PC-9 (cell line): Measurements from ENCODE around the gene ACTR8. TPM values are rescaled to one million over a fixed set of nuclear protein-coding genes. Genes with fewer than 3 reads are reported as not detected.

Experiments used
- BruUV-seq: library from RNA; stranded (reverse); fragments of 400-500 nt; replicated peaks from 2 replicates; lab custom pipeline; 2021; lab: Mats Ljungman, UMichigan
- CTCF ChIA-PET: fragments of 300-600 bp; sonication (Branson Sonifier 250); formaldehyde crosslinking; loops from one replicate; lab custom pipeline; 2022; ENCODE audit warnings: antibody characterized with exemption; lab: Charles Lee
- POLR2A ChIA-PET: fragments of 300-600 bp; sonication (Branson Sonifier 250); formaldehyde crosslinking; loops from one replicate; lab custom pipeline; 2022; ENCODE audit warnings: antibody characterized with exemption; ENCODE audit not compliant: unreplicated experiment; lab: Charles Lee
- DNase-seq, 2 experiments: peaks; one replicate each; pipeline versions ENCODE4 v3.0.0 to v3.0.0-alpha.2; 2015 to 2022; ENCODE audit warnings: mixed read lengths in 1 of 2
- H2AFZ ChIP-seq: fragments of 200-600 bp; sonication (generic); 2 replicates; pipeline ENCODE4 v1.8.1; 2017; ENCODE audit warnings: antibody characterized with exemption
- H3F3A ChIP-seq: fragments of 200-600 bp; sonication (generic); 2 replicates; pipeline ENCODE4 v1.8.1; 2017; ENCODE audit warnings: antibody characterized with exemption, mild to moderate bottlenecking, low read depth; ENCODE audit not compliant: insufficient read depth
- H3K27ac ChIP-seq: fragments of 200-600 bp; sonication (generic); 2 replicates; pipeline ENCODE4 v1.6.1; 2016; ENCODE audit warnings: mixed run types
- H3K27me3 ChIP-seq: fragments of 200-600 bp; sonication (generic); 2 replicates; pipeline ENCODE4 v1.6.1; 2016; ENCODE audit warnings: low read depth, mixed run types; ENCODE audit not compliant: insufficient read depth
- H3K36me3 ChIP-seq: fragments of 200-600 bp; sonication (generic); 2 replicates; pipeline ENCODE4 v1.6.1; 2016; ENCODE audit warnings: low read depth, mixed run types
- H3K4me1 ChIP-seq: fragments of 200-600 bp; sonication (generic); replicated peaks from 2 replicates; pipeline ENCODE4 v1.6.1; 2016; ENCODE audit warnings: mixed run types; ENCODE audit not compliant: insufficient read depth
- H3K4me2 ChIP-seq: fragments of 200-600 bp; sonication (generic); 2 replicates; pipeline ENCODE4 v1.6.1; 2017; ENCODE audit warnings: mixed run types
- H3K4me3 ChIP-seq: fragments of 200-600 bp; sonication (generic); 2 replicates; pipeline ENCODE4 v1.6.1; 2016; ENCODE audit warnings: mixed run types
- H3K79me2 ChIP-seq: fragments of 200-600 bp; sonication (generic); 2 replicates; pipeline ENCODE4 v1.6.1; 2017; ENCODE audit warnings: low read depth, mixed run types
- H3K9me2 ChIP-seq: fragments of 200-600 bp; sonication (generic); 2 replicates; pipeline ENCODE4 v1.8.1; 2017; ENCODE audit warnings: mild to moderate bottlenecking; ENCODE audit not compliant: insufficient read depth
- H3K9me3 ChIP-seq: fragments of 200-600 bp; sonication (generic); 2 replicates; pipeline ENCODE4 v1.8.1; 2016; ENCODE audit warnings: low read depth; ENCODE audit not compliant: insufficient read depth
- H4K20me1 ChIP-seq: fragments of 200-600 bp; sonication (generic); 2 replicates; pipeline ENCODE4 v1.8.1; 2017; ENCODE audit not compliant: insufficient read depth
- EZH2 ChIP-seq: fragments of 200-600 bp; sonication (generic); IDR thresholded peaks from 2 replicates; pipeline ENCODE4 v1.8.0; 2017; ENCODE audit warnings: antibody characterized with exemption, low read depth
- intact Hi-C: fragments of 100-400 bp; cut with micrococcal nuclease; formaldehyde crosslinking; loops from one replicate; pipeline ENCODE4 v1.10.0; 2022; ENCODE audit not compliant: unreplicated experiment
- total RNA-seq: library from RNA; stranded (reverse); gene quantifications from 2 replicates; pipeline ENCODE4 v1.2.3, GENCODE V29; 2021
- TF ChIP-seq, protein P1 (sequence below): fragments of 200-600 bp; sonication (generic); conservative IDR thresholded peaks from 2 replicates; pipeline ENCODE4 v1.6.1; 2017; ENCODE audit warnings: mixed run types, antibody characterized with exemption, mild to moderate bottlenecking, moderate library complexity

Gene ACTR8
- total RNA-seq, 1 experiment from 2014 or later, result 25.5 TPM

DNA sequence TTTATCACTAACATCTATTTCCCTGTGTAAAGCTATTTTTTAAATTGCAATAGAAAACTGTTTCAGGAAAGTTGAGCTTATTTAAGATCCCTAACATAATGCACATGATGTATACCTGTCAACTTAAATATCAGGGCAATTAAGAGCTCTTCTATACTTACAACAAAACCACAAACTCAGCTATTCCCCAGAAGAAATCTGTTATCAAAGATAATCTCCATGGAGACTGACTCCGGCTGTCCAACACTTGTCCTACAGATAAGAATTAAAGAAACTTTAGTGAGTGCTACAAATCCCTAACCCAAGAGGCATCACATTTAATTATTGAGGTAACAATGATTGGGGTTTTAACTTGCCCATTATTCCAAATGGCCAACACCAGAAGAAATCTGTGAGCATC, 6.3 kb upstream of the ACTR8 start:
- ChIA-PET POLR2A (no interaction called here), CTCF (no interaction called here)
- BruUV-seq, result no TSS peak

DNA sequence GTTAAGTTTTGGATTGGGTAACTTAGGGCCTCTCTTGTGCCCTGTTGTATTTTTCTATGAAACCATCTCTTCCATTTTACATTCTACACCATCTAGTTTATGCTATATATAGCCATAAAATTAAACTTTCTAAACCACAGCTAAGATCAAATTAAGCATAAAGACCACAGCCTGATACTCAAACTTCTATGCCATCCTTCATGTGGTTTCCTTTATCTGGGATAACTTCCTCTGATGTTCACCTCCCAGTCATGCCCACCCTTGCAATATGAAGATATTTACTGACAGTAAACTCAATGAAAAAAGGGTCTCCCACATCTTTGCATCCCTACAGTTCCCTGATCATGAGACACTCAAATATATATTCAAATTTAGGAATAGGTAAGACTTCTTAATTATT, 5.5 kb upstream of the ACTR8 start:
- H3K27me3 ChIP-seq, result no peaks in the 10 kb centered on the region
- H2AFZ ChIP-seq, result no peak overlapping the region
- intact Hi-C loops, result no loop called here
- no peak overlapping the region for H3K27ac ChIP-seq
- 0 out of 2 replicates have a peak, but pooled peaks cover 8% of the 10 kb centered on the region for H3K36me3 ChIP-seq
- ChIA-PET CTCF (no interaction called here), POLR2A (no interaction called here)
- peaks cover 5% of the 10 kb centered on the region; the same call in 1 of the 2 replicates for H3F3A ChIP-seq
- no peak for DNase-seq
- H3K79me2 ChIP-seq, result peaks cover 28% of the 10 kb centered on the region
- no peaks in the 10 kb centered on the region; the same call in 1 of the 2 replicates for H4K20me1 ChIP-seq
- H3K9me3 ChIP-seq, result no peaks in the 10 kb centered on the region
- H3K9me2 ChIP-seq, result no peaks in the 10 kb centered on the region
- H3K4me3 ChIP-seq, result no peak overlapping the region
- H3K4me1 ChIP-seq, result peaks cover 10% of the 10 kb centered on the region
- TF ChIP-seq EZH2, result no peak
- TF ChIP-seq, protein P1, sequence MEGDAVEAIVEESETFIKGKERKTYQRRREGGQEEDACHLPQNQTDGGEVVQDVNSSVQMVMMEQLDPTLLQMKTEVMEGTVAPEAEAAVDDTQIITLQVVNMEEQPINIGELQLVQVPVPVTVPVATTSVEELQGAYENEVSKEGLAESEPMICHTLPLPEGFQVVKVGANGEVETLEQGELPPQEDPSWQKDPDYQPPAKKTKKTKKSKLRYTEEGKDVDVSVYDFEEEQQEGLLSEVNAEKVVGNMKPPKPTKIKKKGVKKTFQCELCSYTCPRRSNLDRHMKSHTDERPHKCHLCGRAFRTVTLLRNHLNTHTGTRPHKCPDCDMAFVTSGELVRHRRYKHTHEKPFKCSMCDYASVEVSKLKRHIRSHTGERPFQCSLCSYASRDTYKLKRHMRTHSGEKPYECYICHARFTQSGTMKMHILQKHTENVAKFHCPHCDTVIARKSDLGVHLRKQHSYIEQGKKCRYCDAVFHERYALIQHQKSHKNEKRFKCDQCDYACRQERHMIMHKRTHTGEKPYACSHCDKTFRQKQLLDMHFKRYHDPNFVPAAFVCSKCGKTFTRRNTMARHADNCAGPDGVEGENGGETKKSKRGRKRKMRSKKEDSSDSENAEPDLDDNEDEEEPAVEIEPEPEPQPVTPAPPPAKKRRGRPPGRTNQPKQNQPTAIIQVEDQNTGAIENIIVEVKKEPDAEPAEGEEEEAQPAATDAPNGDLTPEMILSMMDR, result no peak
- no peak overlapping the region for H3K4me2 ChIP-seq
- no TSS peak for BruUV-seq

More for the DNA sequence above, 6.3 kb upstream of the ACTR8 start:
- Histone ChIP-seq H3K27me3 (no peaks in the 10 kb centered on the region), H3K79me2 (peaks cover 28% of the 10 kb centered on the region), H3K9me3 (no peaks in the 10 kb centered on the region), H3K36me3 (0 out of 2 replicates have a peak, but pooled peaks cover 8% of the 10 kb centered on the region), H3K27ac (no peak overlapping the region), H3K4me1 (peaks cover 10% of the 10 kb centered on the region), H3F3A (peaks cover 6% of the 10 kb centered on the region; the same call in 1 of the 2 replicates), H4K20me1 (no peaks in the 10 kb centered on the region; the same call in 1 of the 2 replicates), H3K4me3 (no peak overlapping the region), H3K4me2 (no peak overlapping the region), H2AFZ (no peak overlapping the region), H3K9me2 (no peaks in the 10 kb centered on the region)
- no peak for TF ChIP-seq EZH2
- TF ChIP-seq, protein P1, result no peak
- intact Hi-C loops, result no loop called here
- DNase-seq, result no peak

DNA sequence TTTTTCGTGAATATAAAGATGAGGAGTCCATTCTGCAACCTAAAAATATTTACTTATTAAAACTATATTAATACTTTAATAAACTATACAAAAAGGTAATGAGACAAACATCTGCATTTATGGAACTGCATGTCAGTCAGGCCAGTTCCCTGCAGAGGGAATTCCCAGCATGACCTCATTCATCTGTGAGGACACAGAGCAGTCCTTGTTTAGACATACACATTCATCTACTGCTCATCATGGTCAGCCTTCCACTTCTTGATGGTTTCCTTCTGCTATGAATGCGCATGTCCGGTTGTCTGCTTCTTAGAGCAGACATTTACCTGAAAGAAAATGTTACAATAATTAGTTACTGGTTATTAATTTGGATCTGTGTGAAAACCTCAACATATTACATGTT, 3.3 kb upstream of the ACTR8 start:
- BruUV-seq, result no TSS peak
- no peaks in the 10 kb centered on the region; the same call in 1 of the 2 replicates for H4K20me1 ChIP-seq
- no peaks in the 10 kb centered on the region for H3K27me3 ChIP-seq
- H3K4me3 ChIP-seq, result no peak overlapping the region
- H2AFZ ChIP-seq, result no peak overlapping the region
- intact Hi-C loops, result no loop called here
- no peaks in the 10 kb centered on the region for H3K9me2 ChIP-seq
- H3K9me3 ChIP-seq, result no peaks in the 10 kb centered on the region
- CTCF ChIA-PET, result no interaction called here
- no peak for TF ChIP-seq EZH2
- TF ChIP-seq, protein P1, result no peak
- peaks cover 15% of the 10 kb centered on the region for H3K4me1 ChIP-seq
- H3K4me2 ChIP-seq, result no peak overlapping the region
- no peak for DNase-seq
- POLR2A ChIA-PET, result no interaction called here
- H3F3A ChIP-seq, result no peaks in the 10 kb centered on the region; the same call in 1 of the 2 replicates
- peaks cover 28% of the 10 kb centered on the region for H3K79me2 ChIP-seq
- H3K27ac ChIP-seq, result no peak overlapping the region
- H3K36me3 ChIP-seq, result 0 out of 2 replicates have a peak, but pooled peaks cover 8% of the 10 kb centered on the region
